Activated CD8-positive, alpha-beta memory T cell treated with anti-CD3 and anti-CD28 coated beads, Interleukin-2, amount 10 ng/mL, durations not matched to agents 7 days and 5 days (primary cell): ENCODE data around the gene WIF1. TPM values are rescaled to one million over a fixed set of nuclear protein-coding genes. Genes with fewer than 3 reads are reported as not detected.

Source experiments
- ATAC-seq: fragments of 150-1000 bp; cut with Tn5 transposase; one replicate; pipeline ENCODE4 v1.10.0; 2021; ENCODE audit warnings: moderate library complexity
- CTCF ChIA-PET: fragments of 350-600 bp; sonication (Branson Sonifier 250); formaldehyde crosslinking; loops from one replicate; lab custom pipeline; 2021; ENCODE audit warnings: antibody characterized with exemption; lab: Charles Lee
- DNase-seq: peaks from one replicate; pipeline ENCODE4 v3.0.0-alpha.2; 2020
- H3K27ac Mint-ChIP-seq: one replicate; pipeline ENCODE4 v1.8.0; 2021; ENCODE audit warnings: mild to moderate bottlenecking, mixed read lengths
- H3K27me3 Mint-ChIP-seq: one replicate; pipeline ENCODE4 v1.8.0; 2021; ENCODE audit warnings: mixed read lengths
- H3K36me3 Mint-ChIP-seq: one replicate; pipeline ENCODE4 v1.8.0; 2021; ENCODE audit warnings: mild to moderate bottlenecking, mixed read lengths
- H3K4me1 Mint-ChIP-seq: one replicate; pipeline ENCODE4 v1.8.0; 2021; ENCODE audit warnings: mixed read lengths
- H3K4me3 Mint-ChIP-seq: one replicate; pipeline ENCODE4 v1.8.0; 2021; ENCODE audit warnings: mild to moderate bottlenecking, moderate library complexity, mixed read lengths
- H3K9me3 Mint-ChIP-seq: one replicate; pipeline ENCODE4 v1.8.0; 2022; ENCODE audit warnings: low read depth, mixed read lengths
- total RNA-seq, 2 experiments: library from RNA; stranded (reverse); gene quantifications; one replicate each; pipeline ENCODE4 v1.2.3, GENCODE V29; 2021

Gene WIF1
- total RNA-seq, 2 experiments from 2014 or later = not detected

GRCh38 chr12:65152012-65152411, 30.9 kb upstream of the WIF1 start:
- no peak for DNase-seq
- ATAC-seq = no peak
- Mint-ChIP-seq H3K27me3 (peaks cover 19% of the 10 kb centered on the region), H3K27ac (no peak overlapping the region), H3K9me3 (no peaks in the 10 kb centered on the region), H3K36me3 (peaks cover 3% of the 10 kb centered on the region), H3K4me3 (no peak overlapping the region), H3K4me1 (peaks cover 22% of the 10 kb centered on the region)
- CTCF ChIA-PET = no interaction called here

GRCh38 chr12:65147312-65147905, 26.3 kb upstream of the WIF1 start:
- ATAC-seq (no peak), DNase-seq (no peak)
- Mint-ChIP-seq H3K27me3 (peaks cover 51% of the 10 kb centered on the region), H3K4me3 (no peak overlapping the region), H3K9me3 (no peaks in the 10 kb centered on the region), H3K4me1 (peaks cover 4% of the 10 kb centered on the region), H3K36me3 (no peaks in the 10 kb centered on the region), H3K27ac (no peak overlapping the region)
- CTCF ChIA-PET = interaction anchor here (0.6 to 1.0 kb wide), 2 partner anchors 25 to 1089 kb away, joined by 3 to 4 read pairs; no protein-coding TSS in a partner anchor

- ATAC-seq (no peak), DNase-seq (no peak)
- Mint-ChIP-seq H3K4me1 (no peaks in the 10 kb centered on the region), H3K36me3 (peaks cover 3% of the 10 kb centered on the region), H3K4me3 (no peak overlapping the region), H3K9me3 (no peaks in the 10 kb centered on the region), H3K27ac (no peak overlapping the region), H3K27me3 (peaks cover 62% of the 10 kb centered on the region)
- CTCF ChIA-PET = interaction anchor here (1.3 kb wide), 1 partner anchor 250 kb away, joined by 3 read pairs; no protein-coding TSS in a partner anchor
Observed at GRCh38 chr12:65140738-65141137, 19.6 kb upstream of the WIF1 start.

- no peaks in the 10 kb centered on the region for H3K9me3 Mint-ChIP-seq
- peaks cover 3% of the 10 kb centered on the region for H3K36me3 Mint-ChIP-seq
- ATAC-seq (no peak), DNase-seq (no peak)
- no peak overlapping the region for H3K27ac Mint-ChIP-seq
- H3K4me3 Mint-ChIP-seq = no peak overlapping the region
- CTCF ChIA-PET = no interaction called here
- H3K27me3 Mint-ChIP-seq = peaks cover 49% of the 10 kb centered on the region
- H3K4me1 Mint-ChIP-seq = no peaks in the 10 kb centered on the region
Observed at GRCh38 chr12:65139389-65139788, 18.3 kb upstream of the WIF1 start.

- DNase-seq (no peak), ATAC-seq (no peak)
- Mint-ChIP-seq H3K27me3 (peaks cover 35% of the 10 kb centered on the region), H3K36me3 (peaks cover 3% of the 10 kb centered on the region), H3K27ac (no peak overlapping the region), H3K9me3 (no peaks in the 10 kb centered on the region), H3K4me1 (no peaks in the 10 kb centered on the region), H3K4me3 (no peak overlapping the region)
- CTCF ChIA-PET = interaction anchor here (1.1 to 1.3 kb wide), 2 partner anchors 8 to 243 kb away, joined by 3 read pairs; no protein-coding TSS in a partner anchor
Observed at GRCh38 chr12:65133879-65134278, 12.8 kb upstream of the WIF1 start.

- Mint-ChIP-seq H3K4me3 (no peak overlapping the region), H3K27ac (no peak overlapping the region), H3K9me3 (no peaks in the 10 kb centered on the region), H3K27me3 (peaks cover 36% of the 10 kb centered on the region), H3K4me1 (peaks cover 5% of the 10 kb centered on the region), H3K36me3 (no peaks in the 10 kb centered on the region)
- no peak for ATAC-seq
- CTCF ChIA-PET = interaction anchor here (1.3 to 2.0 kb wide), 3 partner anchors 12 to 106 kb away, joined by 4 to 6 read pairs (median 5); partner anchors contain the start of gene LEMD3
- DNase-seq = no peak
Observed at GRCh38 chr12:65126482-65126881, 5.4 kb upstream of the WIF1 start.

- H3K4me1 Mint-ChIP-seq = peaks cover 7% of the 10 kb centered on the region
- no peak overlapping the region for H3K27ac Mint-ChIP-seq
- no peak for DNase-seq
- H3K9me3 Mint-ChIP-seq = no peaks in the 10 kb centered on the region
- peaks cover 33% of the 10 kb centered on the region for H3K27me3 Mint-ChIP-seq
- no peak for ATAC-seq
- CTCF ChIA-PET = interaction anchor here (0.6 to 2.0 kb wide), 4 partner anchors 8 to 107 kb away, joined by 3 to 6 read pairs (median 4); partner anchors contain the start of gene LEMD3
- H3K4me3 Mint-ChIP-seq = no peak overlapping the region
- no peaks in the 10 kb centered on the region for H3K36me3 Mint-ChIP-seq
Observed at GRCh38 chr12:65125975-65126374, 4.9 kb upstream of the WIF1 start.

GRCh38 chr12:65125247-65125646, 4.1 kb upstream of the WIF1 start:
- Mint-ChIP-seq H3K36me3 (no peaks in the 10 kb centered on the region), H3K27me3 (peaks cover 37% of the 10 kb centered on the region), H3K4me3 (no peak overlapping the region), H3K27ac (no peak overlapping the region), H3K9me3 (no peaks in the 10 kb centered on the region), H3K4me1 (peaks cover 12% of the 10 kb centered on the region)
- DNase-seq (no peak), ATAC-seq (no peak)
- CTCF ChIA-PET = interaction anchor here (0.6 to 2.0 kb wide), 4 partner anchors 9 to 107 kb away, joined by 3 to 6 read pairs (median 4); partner anchors contain the start of gene LEMD3

GRCh38 chr12:65123435-65124063, 2.4 kb upstream of the WIF1 start:
- peaks cover 42% of the 10 kb centered on the region for H3K27me3 Mint-ChIP-seq
- H3K36me3 Mint-ChIP-seq = no peaks in the 10 kb centered on the region
- H3K4me1 Mint-ChIP-seq = peaks cover 12% of the 10 kb centered on the region
- DNase-seq (no peak), ATAC-seq (no peak)
- no peak overlapping the region for H3K4me3 Mint-ChIP-seq
- no peak overlapping the region for H3K27ac Mint-ChIP-seq
- no peaks in the 10 kb centered on the region for H3K9me3 Mint-ChIP-seq
- CTCF ChIA-PET = interaction anchor here (0.7 to 2.8 kb wide), 10 partner anchors 12 to 344 kb away, joined by 3 to 13 read pairs (median 3); no protein-coding TSS in a partner anchor

GRCh38 chr12:65122703-65123102, 1.6 kb upstream of the WIF1 start:
- Mint-ChIP-seq H3K36me3 (no peaks in the 10 kb centered on the region), H3K4me3 (no peak overlapping the region), H3K9me3 (no peaks in the 10 kb centered on the region), H3K27ac (no peak overlapping the region), H3K4me1 (peaks cover 12% of the 10 kb centered on the region), H3K27me3 (peaks cover 45% of the 10 kb centered on the region)
- CTCF ChIA-PET = interaction anchor here (0.7 to 2.8 kb wide), 10 partner anchors 11 to 343 kb away, joined by 3 to 13 read pairs (median 3); no protein-coding TSS in a partner anchor
- no peak for ATAC-seq
- DNase-seq = no peak

- ATAC-seq (no peak), DNase-seq (no peak)
- Mint-ChIP-seq H3K4me3 (peak overlapping the region; percentile 19), H3K36me3 (no peaks in the 10 kb centered on the region), H3K9me3 (no peaks in the 10 kb centered on the region), H3K4me1 (peaks cover 12% of the 10 kb centered on the region), H3K27ac (no peak overlapping the region), H3K27me3 (peaks cover 42% of the 10 kb centered on the region)
- CTCF ChIA-PET = interaction anchor here (1.2 to 2.8 kb wide), 5 partner anchors 10 to 318 kb away, joined by 3 to 13 read pairs (median 4); no protein-coding TSS in a partner anchor
Observed at GRCh38 chr12:65121956-65122469, 908 bp upstream of the WIF1 start.

- peaks cover 12% of the 10 kb centered on the region for H3K4me1 Mint-ChIP-seq
- no peaks in the 10 kb centered on the region for H3K9me3 Mint-ChIP-seq
- H3K27me3 Mint-ChIP-seq = peaks cover 50% of the 10 kb centered on the region
- no peaks in the 10 kb centered on the region for H3K36me3 Mint-ChIP-seq
- H3K27ac Mint-ChIP-seq = no peak overlapping the region
- DNase-seq (no peak), ATAC-seq (no peak)
- no peak overlapping the region for H3K4me3 Mint-ChIP-seq
- CTCF ChIA-PET = no interaction called here
Observed at GRCh38 chr12:65119063-65119462, 2.0 kb downstream of the WIF1 start.

- H3K4me1 Mint-ChIP-seq = no peaks in the 10 kb centered on the region
- H3K27ac Mint-ChIP-seq = no peak overlapping the region
- ATAC-seq (no peak), DNase-seq (no peak)
- H3K9me3 Mint-ChIP-seq = no peaks in the 10 kb centered on the region
- peaks cover 34% of the 10 kb centered on the region for H3K27me3 Mint-ChIP-seq
- CTCF ChIA-PET = no interaction called here
- no peak overlapping the region for H3K4me3 Mint-ChIP-seq
- H3K36me3 Mint-ChIP-seq = no peaks in the 10 kb centered on the region
Observed at GRCh38 chr12:65113621-65114035, 7.5 kb downstream of the WIF1 start.
